Liver (tissue), 3 donors: Measurements from ENCODE around the gene PLEKHA7.

ENCODE experiments used
- CTCF ChIP-seq: fragments of 150-350 bp; IDR thresholded peaks from 2 replicates; pipeline ENCODE4 v1.5.1; 2017; ENCODE audit warnings: improper control_type of control experiment, low read depth, low read length; ENCODE audit not compliant: missing input control
- FOXA1 ChIP-seq: IDR thresholded peaks from 2 replicates; pipeline ENCODE4 v1.6.1; 2016; ENCODE audit warnings: antibody characterized with exemption
- JUND ChIP-seq, 2 donors: IDR thresholded peaks; 2 replicates each; pipeline ENCODE4 v1.6.1; 2016; ENCODE audit warnings: antibody characterized with exemption in 2 of 2
- RAD21 ChIP-seq, 2 donors: IDR thresholded peaks; 2 replicates each; pipeline ENCODE4 v1.6.1; 2016; ENCODE audit warnings: antibody characterized with exemption in 2 of 2, mild to moderate bottlenecking in 2 of 2
- REST ChIP-seq: IDR thresholded peaks from 2 replicates; pipeline ENCODE4 v1.6.1; 2016; ENCODE audit warnings: antibody characterized with exemption, mild to moderate bottlenecking
- TAF1 ChIP-seq: conservative IDR thresholded peaks from 2 replicates; pipeline ENCODE4 v1.6.1; 2016; ENCODE audit warnings: antibody characterized with exemption, mild to moderate bottlenecking
- YY1 ChIP-seq: IDR thresholded peaks from 2 replicates; pipeline ENCODE4 v1.6.1; 2016; ENCODE audit warnings: antibody characterized with exemption, mild to moderate bottlenecking
- TF ChIP-seq, protein P1 (sequence below): IDR thresholded peaks from 2 replicates; pipeline ENCODE4 v1.6.1; 2016; ENCODE audit warnings: antibody characterized with exemption
- donor health status: healthy.
- donor health status: healthy.

DNA sequence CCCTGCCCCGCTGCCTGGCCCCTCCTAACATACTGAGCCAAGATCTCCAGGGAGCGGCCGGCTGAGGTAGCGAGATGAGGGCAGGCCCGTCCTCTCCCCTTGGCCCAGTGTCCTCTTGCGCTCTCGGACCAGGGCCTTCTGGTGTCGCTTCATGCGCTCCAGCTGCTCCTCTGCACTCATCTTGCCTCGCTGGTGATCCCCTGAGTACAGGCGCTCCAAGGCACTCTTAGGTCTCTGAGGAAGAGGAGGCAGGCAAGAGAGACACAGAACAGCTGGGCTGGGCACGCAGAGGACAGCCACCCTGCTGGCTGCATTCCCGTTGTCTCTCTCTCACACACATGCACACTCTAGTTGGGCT is 225.2 kb downstream of the PLEKHA7 start:
- TF ChIP-seq, protein P1, sequence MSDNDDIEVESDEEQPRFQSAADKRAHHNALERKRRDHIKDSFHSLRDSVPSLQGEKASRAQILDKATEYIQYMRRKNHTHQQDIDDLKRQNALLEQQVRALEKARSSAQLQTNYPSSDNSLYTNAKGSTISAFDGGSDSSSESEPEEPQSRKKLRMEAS: no peak
- TF ChIP-seq CTCF (no peak), RAD21 (IDR thresholded peaks at IDR 0.05) (no peak), REST (no peak), TAF1 (no peak), YY1 (no peak), FOXA1 (no peak), JUND (IDR thresholded peaks at IDR 0.05) (no peak)
